Activated CD4-positive, alpha-beta T cell treated with anti-CD3 and anti-CD28 coated beads for 4 hours (primary cell): ENCODE results near the gene GFRAL.

Source experiments
- DNase-seq, 2 donors: peaks; one replicate each; pipeline ENCODE4 v3.0.0-alpha.2; 2020

Gene GFRAL

DNA sequence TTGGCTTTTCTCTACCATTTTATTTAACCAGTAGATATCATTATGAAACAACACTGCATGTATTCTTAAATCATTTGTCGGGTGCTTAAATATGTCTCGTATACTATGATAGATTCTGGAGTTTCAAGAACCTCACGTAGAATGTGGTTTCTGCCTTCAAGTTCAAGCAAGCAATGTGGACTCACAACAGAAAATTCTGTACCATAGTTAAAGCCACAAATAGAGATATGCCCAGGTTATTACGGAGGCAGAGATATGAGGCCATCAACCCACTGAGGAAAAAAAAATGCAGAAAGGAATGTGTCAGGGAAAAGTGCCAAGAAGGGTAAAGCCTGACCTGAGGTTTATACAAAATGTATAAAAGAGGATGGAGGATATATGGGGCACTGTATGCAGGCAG, 109.9 kb downstream of the GFRAL start:
- DNase-seq, result no peak

DNA sequence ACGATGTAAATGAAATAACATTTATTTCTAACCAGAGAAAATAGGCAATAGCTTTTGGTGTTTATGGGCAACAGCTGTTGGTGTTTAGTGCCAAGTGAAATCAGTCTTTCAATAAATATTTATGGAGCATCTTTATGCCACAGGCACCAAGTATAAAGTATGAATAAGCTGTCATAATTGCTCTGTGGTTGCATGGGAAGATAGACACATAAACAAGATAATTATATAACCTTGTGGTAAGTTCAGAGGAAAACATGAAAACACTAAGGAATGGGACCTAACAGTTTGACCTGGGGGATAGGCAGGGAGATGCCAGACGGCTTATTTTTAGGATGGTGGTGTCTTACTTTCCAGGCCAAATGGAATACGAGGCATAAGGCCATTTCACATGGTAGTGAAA, 110.9 kb downstream of the GFRAL start:
- DNase-seq, result no peak

DNA sequence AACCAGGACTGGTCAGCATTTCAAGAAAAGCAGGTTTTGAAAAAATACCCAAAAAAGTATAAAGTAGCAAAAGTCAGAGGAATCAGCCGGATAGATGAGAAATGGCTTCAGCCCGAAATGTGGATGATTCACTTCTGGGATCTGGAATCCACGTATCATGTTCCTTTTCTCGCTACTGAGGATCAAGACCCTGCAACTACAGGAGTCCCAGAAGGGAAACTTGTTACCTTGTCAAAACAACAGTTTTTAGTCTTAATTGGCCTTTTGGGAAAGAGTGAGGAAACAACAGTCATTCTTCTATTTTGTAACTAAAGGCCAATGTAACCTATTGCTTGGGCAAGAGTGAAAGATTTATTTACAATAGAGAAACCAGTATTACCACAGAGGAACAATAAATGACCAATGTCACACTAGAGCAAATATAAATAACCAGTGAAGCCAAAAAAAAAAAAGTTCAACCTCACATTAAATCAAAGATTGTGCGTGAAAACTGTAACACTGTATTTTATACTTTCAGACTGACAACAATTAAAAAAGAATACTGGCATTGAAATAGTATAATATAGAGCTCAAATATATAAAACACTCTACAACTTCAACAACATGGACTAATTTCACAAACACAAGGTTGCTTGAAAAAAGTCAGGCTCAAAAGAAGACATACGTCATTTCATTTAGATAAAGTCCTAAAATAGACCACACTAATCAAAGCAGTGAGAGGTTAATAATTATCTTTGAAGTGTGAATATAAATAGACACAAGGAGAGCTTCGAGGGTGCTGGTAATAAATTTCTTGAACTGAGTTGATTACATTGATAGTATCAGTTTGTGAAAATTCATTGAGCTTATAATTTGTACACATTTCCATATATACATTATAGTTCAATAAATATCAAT, 116.2 kb downstream of the GFRAL start:
- DNase-seq, result no peak

DNA sequence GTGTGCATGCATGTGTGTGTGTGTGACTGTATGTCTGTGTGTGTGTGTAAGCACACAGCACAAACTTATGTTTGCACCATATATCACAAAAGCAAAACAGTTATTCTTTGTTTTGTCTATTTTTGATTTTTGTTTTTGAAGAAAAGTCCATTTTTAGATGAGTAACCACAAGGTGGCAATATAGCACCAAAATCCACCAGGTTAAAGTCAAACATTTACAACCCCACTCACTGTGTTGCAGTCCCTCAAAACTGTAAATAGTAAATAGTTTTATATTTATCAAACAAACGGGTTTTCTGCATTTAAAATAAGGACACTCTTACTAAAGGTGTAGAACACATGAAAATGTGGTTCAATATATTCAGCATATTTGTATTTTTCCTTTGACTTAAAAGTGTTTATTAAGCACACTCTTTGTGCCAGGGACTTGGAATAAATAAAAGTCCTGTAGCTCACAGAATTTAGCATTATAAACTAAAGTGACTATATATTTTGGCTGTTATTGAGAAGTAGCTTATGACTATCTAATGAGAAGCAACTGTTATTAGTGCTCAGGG, 118.5 kb downstream of the GFRAL start:
- DNase-seq, result no peak

DNA sequence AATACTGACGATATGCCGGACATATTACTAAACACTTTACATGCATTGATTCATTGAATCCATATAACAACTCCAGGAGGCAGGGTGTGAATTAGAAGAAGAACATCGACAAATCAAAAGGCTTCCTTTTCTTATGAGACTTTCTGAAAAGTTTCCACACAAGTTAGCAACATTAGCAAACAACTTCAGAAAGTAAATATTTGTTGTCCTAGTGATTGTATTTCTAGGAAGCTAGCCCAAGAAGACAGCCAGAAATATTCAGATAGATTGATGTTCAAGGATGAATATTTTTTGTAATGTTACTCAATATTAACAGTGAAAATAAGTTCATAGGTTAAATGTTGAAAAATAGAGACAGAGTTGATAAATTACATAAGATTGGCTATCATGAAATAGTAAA, 120.6 kb downstream of the GFRAL start:
- no peak for DNase-seq

DNA sequence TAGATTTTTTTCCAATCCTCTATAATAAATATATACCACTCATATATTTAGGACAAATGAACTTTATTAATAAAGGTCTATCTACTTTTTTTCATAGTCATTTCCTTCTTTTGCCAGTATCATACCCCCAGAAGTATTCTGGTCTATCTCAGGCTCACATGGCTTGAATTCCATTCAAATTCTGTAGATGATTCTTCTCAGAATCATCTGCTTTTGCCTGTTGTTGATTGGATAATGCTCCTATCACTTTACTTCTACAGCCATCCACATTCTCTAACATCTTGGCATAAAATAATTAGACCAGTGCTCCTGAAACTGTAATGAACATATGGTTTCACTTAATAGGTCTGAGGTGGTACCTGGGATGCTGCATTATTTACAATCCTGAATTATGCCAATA, 121.2 kb downstream of the GFRAL start:
- DNase-seq, result no peak

DNA sequence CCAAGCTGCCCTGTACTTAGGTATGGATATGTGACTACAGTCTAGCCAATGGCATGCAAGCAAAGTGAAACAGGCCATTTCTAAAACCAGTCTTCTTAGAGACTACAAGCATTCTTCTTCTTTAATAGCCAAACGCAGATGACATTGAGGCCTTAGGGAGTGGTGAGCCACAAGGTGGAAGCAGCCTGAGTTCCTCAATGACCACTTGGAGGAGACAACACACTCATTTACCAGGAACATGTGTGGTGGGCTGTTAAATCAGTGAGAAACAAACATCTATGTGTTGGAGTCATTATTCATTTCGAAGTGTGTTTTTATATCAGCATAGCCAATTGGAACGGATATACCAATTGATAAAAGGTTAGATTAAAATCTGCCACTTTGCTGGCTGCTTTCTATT, 122.0 kb downstream of the GFRAL start:
- no peak for DNase-seq

DNA sequence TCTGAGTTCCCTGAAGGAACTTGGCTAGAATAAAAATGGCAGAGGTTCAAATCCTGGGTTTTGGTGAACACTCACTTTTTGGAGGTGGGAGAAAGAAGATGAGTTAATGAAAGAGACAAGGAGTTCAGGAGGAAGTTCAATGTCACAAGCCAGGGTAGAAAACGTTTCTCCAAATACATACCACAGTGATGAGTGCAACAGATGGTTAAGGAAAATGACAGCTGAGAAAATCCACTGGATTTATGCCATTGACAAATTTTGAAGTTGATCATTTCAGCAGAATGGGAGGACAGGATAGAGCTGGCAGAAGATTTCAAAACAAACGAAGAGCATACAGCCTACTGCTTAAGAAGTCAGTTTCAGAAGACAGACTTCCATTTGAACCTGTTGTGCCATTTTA, 122.7 kb downstream of the GFRAL start:
- DNase-seq, result no peak
